VCaP (cell line): Measurements from ENCODE around the gene RFXAP.

Source experiments
- H3K27ac ChIP-seq: fragments of 450-650 bp; 2 replicates; pipeline ENCODE4 v1.5.1; 2017
- CTCF ChIP-seq: fragments of 450-650 bp; conservative IDR thresholded peaks from 2 replicates; pipeline ENCODE4 v1.5.1; 2017; ENCODE audit warnings: mild to moderate bottlenecking, moderate library complexity

The RFXAP gene

GRCh38 chr13:36850790-36851438, 31.9 kb downstream of the RFXAP start:
- H3K27ac ChIP-seq, result no peak overlapping the region
- TF ChIP-seq CTCF, result peak; percentile 27

- no peak for TF ChIP-seq CTCF
- no peak overlapping the region for H3K27ac ChIP-seq
Observed at GRCh38 chr13:36857253-36857652, 38.2 kb downstream of the RFXAP start.

GRCh38 chr13:36858290-36858689, 39.3 kb downstream of the RFXAP start:
- H3K27ac ChIP-seq, result no peak overlapping the region

GRCh38 chr13:36859259-36859658, 40.2 kb downstream of the RFXAP start:
- TF ChIP-seq CTCF, result no peak
- no peak overlapping the region for H3K27ac ChIP-seq

More at GRCh38 chr13:36858290-36858689, 39.3 kb downstream of the RFXAP start:
- TF ChIP-seq CTCF, result peak; percentile 77

GRCh38 chr13:36862002-36862685, 43.1 kb downstream of the RFXAP start:
- no peak overlapping the region for H3K27ac ChIP-seq
- TF ChIP-seq CTCF, result no peak

- H3K27ac ChIP-seq, result no peak overlapping the region
- no peak for TF ChIP-seq CTCF
Observed at GRCh38 chr13:36862722-36863121, 43.7 kb downstream of the RFXAP start.

GRCh38 chr13:36865265-36865664, 46.2 kb downstream of the RFXAP start:
- TF ChIP-seq CTCF, result no peak
- no peak overlapping the region for H3K27ac ChIP-seq
